Measurements from ENCODE around the gene CAPN12. TPM values are rescaled to one million over a fixed set of nuclear protein-coding genes. Genes with fewer than 3 reads are reported as not detected.
A peak's percentile ranks its signal among the peaks of the same experiment; 100 is the strongest.

The CAPN12 gene
- total RNA-seq, 1 experiment from 2014 or later: 8.8 TPM

- Histone ChIP-seq H3K4me3 (replicated peaks in 1 of 2; ENCODE audit: low read depth in 1 of 2, low read length in 2 of 2) (no peak overlapping the region), H3K4me1 (ENCODE audit: control insufficient read depth in 1 of 2, insufficient read depth in 2 of 2, low read length in 2 of 2) (no peaks in the 10 kb centered on the region; a peak in 1 of 4 replicates), H3K9me2 (ENCODE audit: insufficient read depth) (no peaks in the 10 kb centered on the region), H3K27ac (ENCODE audit: low read depth, low read length) (no peak overlapping the region), H3K9ac (ENCODE audit: low read length) (no peak overlapping the region), H4K20me1 (ENCODE audit: insufficient read depth) (no peaks in the 10 kb centered on the region), H3K4me2 (ENCODE audit: low read length) (no peak overlapping the region), H3K79me2 (ENCODE audit: insufficient read depth, low read length) (peaks cover 13% of the 10 kb centered on the region; the same call in 1 of the 2 replicates), H2AFZ (ENCODE audit: low read depth, low read length, poor library complexity, severe bottlenecking) (no peak overlapping the region), H3K9me3 (ENCODE audit: control insufficient read depth in 1 of 2, insufficient read depth in 1 of 2, low read depth in 1 of 2, low read length in 2 of 2) (no peaks in the 10 kb centered on the region), H3K36me3 (ENCODE audit: control insufficient read depth in 1 of 2, insufficient read depth in 2 of 2, low read length in 2 of 2) (peaks cover 18 to 91% of the 10 kb centered on the region in 2 experiments; a peak in 3 of 4 replicates), H3K27me3 (ENCODE audit: insufficient read depth, low read length) (no peaks in the 10 kb centered on the region)
- ChIA-PET POLR2A (no interaction called here), CTCF (interaction anchor here (1.3 kb wide), 1 partner anchor 207 kb away, joined by 5 read pairs; the partner anchor contains the start of genes MRPS12 and SARS2), RAD21 (ENCODE audit: low non-redundant PET in 1 of 2, low total read pairs in 2 of 2, uncharacterized antibody in 2 of 2, unreplicated experiment in 2 of 2) (no interaction called here)
- ATAC-seq: no peak
- no peak for TF ChIP-seq ELF1 (IDR thresholded peaks at IDR 0.05; ENCODE audit: borderline replicate concordance, low read depth)
- TF ChIP-seq POLR2A (IDR thresholded peaks at IDR 0.05; ENCODE audit: borderline replicate concordance, extremely low read depth, insufficient read depth, insufficient read length): no peak
- no peak for TF ChIP-seq EGR1 (IDR thresholded peaks at IDR 0.05; ENCODE audit: low read depth)
- no peak for TF ChIP-seq SIN3A (IDR thresholded peaks at IDR 0.05; ENCODE audit: low read depth)
- TF ChIP-seq SRF (IDR thresholded peaks at IDR 0.05; ENCODE audit: low read depth): no peak
- TF ChIP-seq MAX (IDR thresholded peaks at IDR 0.05): no peak
- TF ChIP-seq RAD21 (IDR thresholded peaks at IDR 0.05; ENCODE audit: low read depth): no peak
- TF ChIP-seq, protein P1, sequence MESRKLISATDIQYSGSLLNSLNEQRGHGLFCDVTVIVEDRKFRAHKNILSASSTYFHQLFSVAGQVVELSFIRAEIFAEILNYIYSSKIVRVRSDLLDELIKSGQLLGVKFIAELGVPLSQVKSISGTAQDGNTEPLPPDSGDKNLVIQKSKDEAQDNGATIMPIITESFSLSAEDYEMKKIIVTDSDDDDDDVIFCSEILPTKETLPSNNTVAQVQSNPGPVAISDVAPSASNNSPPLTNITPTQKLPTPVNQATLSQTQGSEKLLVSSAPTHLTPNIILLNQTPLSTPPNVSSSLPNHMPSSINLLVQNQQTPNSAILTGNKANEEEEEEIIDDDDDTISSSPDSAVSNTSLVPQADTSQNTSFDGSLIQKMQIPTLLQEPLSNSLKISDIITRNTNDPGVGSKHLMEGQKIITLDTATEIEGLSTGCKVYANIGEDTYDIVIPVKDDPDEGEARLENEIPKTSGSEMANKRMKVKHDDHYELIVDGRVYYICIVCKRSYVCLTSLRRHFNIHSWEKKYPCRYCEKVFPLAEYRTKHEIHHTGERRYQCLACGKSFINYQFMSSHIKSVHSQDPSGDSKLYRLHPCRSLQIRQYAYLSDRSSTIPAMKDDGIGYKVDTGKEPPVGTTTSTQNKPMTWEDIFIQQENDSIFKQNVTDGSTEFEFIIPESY (IDR thresholded peaks at IDR 0.05; ENCODE audit: extremely low read depth, insufficient replicate concordance, low read length): no peak
- no peak for TF ChIP-seq YY1 (IDR thresholded peaks at IDR 0.05; ENCODE audit: extremely low read depth, insufficient replicate concordance, low read depth, low read length)
- no peak for TF ChIP-seq ZFX (IDR thresholded peaks at IDR 0.05)
- TF ChIP-seq TCF7L2 (IDR thresholded peaks at IDR 0.05; ENCODE audit: borderline replicate concordance, extremely low read depth, insufficient read depth, insufficient read length): no peak
- TF ChIP-seq EZH2phosphoT487 (IDR thresholded peaks at IDR 0.05; ENCODE audit: borderline replicate concordance): no peak
- TF ChIP-seq ATF3 (IDR thresholded peaks at IDR 0.05): no peak
- TF ChIP-seq REST (IDR thresholded peaks at IDR 0.05; ENCODE audit: low read depth): no peak
- TSS peak; percentile 44 for BruUV-seq (replicated peaks)
- DNase-seq (ENCODE audit: low read depth, low spot score): no peak
- intact Hi-C loops (cut with micrococcal nuclease): no loop called here
Measured at GRCh38 chr19:38723990-38724854, 20.1 kb downstream of the CAPN12 start.
